Prostate gland (tissue), 2 donors: Measurements from ENCODE around the gene MTMR3.

Source experiments
- CTCF ChIP-seq, 4 experiments: fragments of 200-600 bp in 2 of 4; fragments of 450-650 bp in 2 of 4; sonication (generic) in 2 of 4; IDR thresholded peaks; 1 replicate in 3 of 4; 2 replicates in 1 of 4; pipeline ENCODE4 v1.5.1; 2016 to 2019; ENCODE audit warnings: antibody characterized with exemption in 4 of 4, mild to moderate bottlenecking in 2 of 4, moderate library complexity in 2 of 4
- POLR2AphosphoS5 ChIP-seq: sonication (generic); formaldehyde crosslinking; IDR thresholded peaks from one replicate; pipeline ENCODE4 v1.6.1; 2017; ENCODE audit warnings: antibody characterized with exemption

GRCh38 chr22:30026756-30027155 is 143.8 kb downstream of the MTMR3 start:
- TF ChIP-seq CTCF (IDR thresholded peaks at IDR 0.05) (no peak), POLR2AphosphoS5 (no peak)
